NT2/D1 (cell line): Measurements from ENCODE around the gene PPFIA1.

ENCODE experiments used
- SUZ12 ChIP-seq: IDR thresholded peaks from 2 replicates; pipeline ENCODE4 v1.6.1; 2011; ENCODE audit not compliant: insufficient read length, insufficient read depth; ENCODE audit errors: extremely low read depth
- YY1 ChIP-seq: IDR thresholded peaks from 2 replicates; pipeline ENCODE4 v1.6.1; 2011; ENCODE audit not compliant: insufficient read length, insufficient read depth
- ZNF274 ChIP-seq: IDR thresholded peaks from 2 replicates; pipeline ENCODE4 v1.6.1; 2011; ENCODE audit warnings: mild to moderate bottlenecking, low read depth, low read length

- no peak for TF ChIP-seq SUZ12
- no peak for TF ChIP-seq YY1
- no peak for TF ChIP-seq ZNF274
Observed at GRCh38 chr11:70420496-70420895, 150.0 kb downstream of the PPFIA1 start.
